Immature natural killer cell (primary cell): Measurements from ENCODE around the gene NECTIN4. TPM values are rescaled to one million over a fixed set of nuclear protein-coding genes. Genes with fewer than 3 reads are reported as not detected.
A peak's percentile ranks its signal among the peaks of the same experiment; 100 is the strongest.
"Not testable (repeated sequence)": the region's sequence is repeated elsewhere in the genome, so short reads cannot be mapped to it uniquely, and the experiment has no call there.

Experiments used
- DNase-seq, 3 donors: peaks; one replicate each; pipeline ENCODE4 v3.0.0; 2022; ENCODE audit warnings: mixed read lengths in 1 of 3
- H3K27ac Mint-ChIP-seq, 6 donors: one replicate each; pipeline ENCODE4 v1.8.0; 2020; ENCODE audit warnings: mixed read lengths in 6 of 6, mild to moderate bottlenecking in 5 of 6, inconsistent platforms in 4 of 6, moderate library complexity in 3 of 6
- H3K27me3 Mint-ChIP-seq, 3 donors: one replicate each; pipeline ENCODE4 v1.8.0; 2020 to 2021; ENCODE audit warnings: low read depth in 3 of 3, mild to moderate bottlenecking in 3 of 3, mixed read lengths in 3 of 3, moderate library complexity in 3 of 3, inconsistent platforms in 1 of 3
- H3K36me3 Mint-ChIP-seq, 3 donors: one replicate each; pipeline ENCODE4 v1.8.0; 2020; ENCODE audit warnings: mixed read lengths in 3 of 3, inconsistent platforms in 2 of 3, mild to moderate bottlenecking in 2 of 3
- H3K4me1 Mint-ChIP-seq, 2 donors: one replicate each; pipeline ENCODE4 v1.8.0; 2020; ENCODE audit warnings: inconsistent platforms in 2 of 2, mild to moderate bottlenecking in 2 of 2, mixed read lengths in 2 of 2, moderate library complexity in 1 of 2
- H3K4me3 Mint-ChIP-seq, 5 donors: one replicate each; pipeline ENCODE4 v1.8.0; 2020; ENCODE audit warnings: mild to moderate bottlenecking in 5 of 5, mixed read lengths in 5 of 5, inconsistent platforms in 3 of 5, moderate library complexity in 3 of 5
- H3K9me3 Mint-ChIP-seq, 6 donors: one replicate each; pipeline ENCODE4 v1.8.0; 2020; ENCODE audit warnings: mild to moderate bottlenecking in 6 of 6, mixed read lengths in 6 of 6, inconsistent platforms in 4 of 6, moderate library complexity in 3 of 6
- polyA plus RNA-seq, 3 donors: library from polyadenylated mRNA; unstranded; fragments of 300-500 nt; fragmentation: Illumina TruSeq; gene quantifications; one replicate each; pipeline ENCODE4 v1.2.3, GENCODE V29; 2021

Gene NECTIN4
- polyA plus RNA-seq, 3 donors from 2014 or later = not detected

DNA sequence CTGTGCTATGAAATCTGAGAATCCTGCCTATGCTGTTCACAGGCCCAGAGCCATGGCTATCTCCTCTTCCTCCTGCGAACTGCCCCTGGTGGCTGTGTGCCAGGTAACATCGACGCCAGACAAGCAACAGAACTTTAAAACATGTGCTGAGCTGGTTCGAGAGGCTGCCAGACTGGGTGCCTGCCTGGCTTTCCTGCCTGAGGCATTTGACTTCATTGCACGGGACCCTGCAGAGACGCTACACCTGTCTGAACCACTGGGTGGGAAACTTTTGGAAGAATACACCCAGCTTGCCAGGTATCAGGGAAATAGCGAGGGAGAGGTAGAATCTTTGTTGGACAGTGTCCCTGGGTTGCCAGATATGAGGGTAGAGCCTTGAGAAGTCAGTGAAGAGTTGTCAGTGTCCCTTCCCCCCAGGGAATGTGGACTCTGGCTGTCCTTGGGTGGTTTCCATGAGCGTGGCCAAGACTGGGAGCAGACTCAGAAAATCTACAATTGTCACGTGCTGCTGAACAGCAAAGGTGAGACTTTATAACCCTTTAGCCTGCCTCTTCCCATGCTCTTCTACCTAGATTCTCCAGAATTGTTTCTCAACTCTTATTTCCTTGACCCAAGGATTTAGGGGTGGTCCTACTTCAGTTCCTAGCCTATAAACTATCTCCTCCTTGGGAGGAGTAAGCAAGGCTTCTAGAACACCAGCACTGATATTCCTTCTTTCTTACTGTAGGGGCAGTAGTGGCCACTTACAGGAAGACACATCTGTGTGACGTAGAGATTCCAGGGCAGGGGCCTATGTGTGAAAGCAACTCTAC is 29.9 kb upstream of the NECTIN4 start:
- Mint-ChIP-seq H3K4me3 (peak overlapping the region; percentile 93 to 97 (median 94)), H3K9me3 (no peaks in the 10 kb centered on the region), H3K27ac (peak overlapping the region; percentile 92 to 99 (median 98)), H3K4me1 (peaks cover 51 to 54% of the 10 kb centered on the region in 2 donors), H3K27me3 (peaks cover 0 to 6% (median 2%) of the 10 kb centered on the region in 3 donors), H3K36me3 (peaks cover 0 to 25% (median 17%) of the 10 kb centered on the region in 3 donors)
- DNase-seq = peak; percentile 63 to 73 (median 66)

DNA sequence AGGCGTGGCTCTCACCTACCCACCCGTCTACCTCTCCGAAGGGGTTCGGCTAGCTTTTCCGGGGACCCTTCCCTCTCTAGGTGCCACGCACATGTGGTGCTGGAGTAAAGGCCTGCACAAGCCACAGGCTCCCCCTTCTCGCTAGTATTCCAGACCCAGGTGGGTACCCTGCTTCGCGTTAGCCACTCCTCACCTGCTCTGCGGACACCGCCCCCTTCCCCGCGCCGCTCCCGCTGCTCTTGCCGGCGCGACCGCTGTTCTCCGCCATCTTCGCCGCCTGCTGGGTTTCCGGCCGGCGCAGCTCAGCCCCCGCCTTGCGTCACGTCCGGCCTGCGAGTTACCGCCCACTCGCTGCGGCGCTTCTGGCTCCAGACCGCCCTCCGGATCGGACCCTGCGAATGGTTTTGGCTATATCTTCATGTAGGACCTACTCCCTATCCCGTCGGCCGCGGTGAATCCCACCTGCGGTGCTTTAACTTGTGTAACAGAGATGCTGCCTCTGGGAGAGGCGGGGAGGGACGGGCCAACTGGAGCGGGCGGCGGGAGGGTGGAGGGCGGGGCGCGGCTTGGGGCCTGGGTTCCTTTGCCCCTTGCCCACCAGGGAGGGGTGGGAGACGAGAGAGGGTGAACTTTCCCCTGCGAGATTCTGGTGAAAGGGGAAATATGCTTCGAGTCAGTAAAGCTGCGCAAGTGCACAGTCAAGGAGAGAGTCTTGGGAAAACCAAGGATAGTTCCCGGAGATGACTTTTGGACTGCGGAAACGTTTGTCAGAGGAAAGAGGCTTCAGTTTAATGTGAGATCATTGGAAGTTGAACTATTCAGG is 28.6 kb upstream of the NECTIN4 start, which contains the start of the genes NIT1 and PFDN2:
TSS of gene NIT1 (plus strand) at position 347 of the 823 bp plus-strand sequence. CDS start at position 419, 72 bp downstream.
TSS of gene PFDN2 (minus strand) at position 279 of the 823 bp plus-strand sequence. CDS start at position 268, 11 bp downstream.
- H3K4me1 Mint-ChIP-seq = peaks cover 60 to 65% of the 10 kb centered on the region in 2 donors
- peak; percentile 83 to 85 (median 84) for DNase-seq
- no peaks in the 10 kb centered on the region for H3K9me3 Mint-ChIP-seq

DNA sequence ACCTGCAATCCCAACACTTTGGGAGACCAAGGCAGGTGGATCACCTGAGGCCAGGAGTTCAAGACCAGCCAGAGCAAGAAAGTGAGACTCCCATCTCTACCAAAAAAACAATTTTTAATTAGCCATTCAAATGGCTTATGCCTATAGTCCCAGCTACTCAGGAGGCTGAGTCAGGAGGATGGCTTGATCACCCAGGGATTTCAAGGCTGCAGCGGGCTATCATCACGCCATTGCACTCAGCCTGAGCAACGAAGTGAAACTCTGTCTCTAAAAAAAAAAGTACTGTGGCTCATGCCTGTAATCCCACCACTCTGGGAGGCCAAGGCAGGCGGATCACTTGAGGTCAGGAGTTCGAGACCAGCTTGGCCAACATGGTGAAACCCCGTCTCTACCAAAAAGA is 26.6 kb upstream of the NECTIN4 start:
- H3K9me3 Mint-ChIP-seq, H3K36me3 Mint-ChIP-seq, H3K27me3 Mint-ChIP-seq, DNase-seq: not testable (repeated sequence)
- peak overlapping the region in 5 of 6 donors; percentile 22 to 58 (median 42) for H3K27ac Mint-ChIP-seq
- peaks cover 67 to 80% of the 10 kb centered on the region in 2 donors for H3K4me1 Mint-ChIP-seq
- H3K4me3 Mint-ChIP-seq = peak overlapping the region; percentile 25 to 97 (median 50)

More for the DNA sequence above, 28.6 kb upstream of the NECTIN4 start, which contains the start of the genes NIT1 and PFDN2:
- Mint-ChIP-seq H3K27ac (peak within 1 kb of the TSS; percentile 92 to 99 (median 98)), H3K4me3 (peak within 1 kb of the TSS; percentile 93 to 97 (median 94)), H3K27me3 (peaks cover 0 to 6% (median 2%) of the 10 kb centered on the region in 3 donors), H3K36me3 (peaks cover 0 to 17% (median 9%) of the 10 kb centered on the region in 3 donors)

DNA sequence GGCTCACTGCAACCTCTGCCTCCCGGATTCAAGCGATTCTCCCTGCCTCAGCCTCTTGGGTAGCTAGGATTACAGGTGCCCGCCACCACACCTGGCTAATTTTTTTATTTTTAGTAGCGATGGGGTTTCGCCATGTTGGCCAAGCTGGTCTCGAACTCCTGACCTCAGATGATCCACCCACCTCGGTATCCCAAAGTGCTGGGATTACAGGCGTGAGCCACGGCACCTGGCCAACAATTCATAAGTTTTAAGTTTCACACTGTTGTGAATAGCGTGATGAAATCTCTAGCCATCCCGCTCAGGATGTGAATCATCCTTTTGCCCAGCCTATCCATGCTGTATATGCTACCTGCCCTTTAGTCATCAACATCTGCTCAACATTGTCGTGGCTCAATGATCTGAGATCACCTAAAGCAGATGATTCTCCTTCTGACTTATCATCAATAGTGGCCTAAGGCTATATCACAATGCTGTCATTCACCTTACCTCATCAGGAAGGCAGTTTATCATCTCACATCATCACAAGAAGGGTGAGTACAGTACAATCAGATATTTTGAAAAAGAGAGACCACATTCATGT is 25.9 kb upstream of the NECTIN4 start:
- Mint-ChIP-seq H3K4me1 (peaks cover 65 to 77% of the 10 kb centered on the region in 2 donors), H3K9me3 (no peaks in the 10 kb centered on the region), H3K27me3 (peaks cover 0 to 6% (median 2%) of the 10 kb centered on the region in 3 donors), H3K36me3 (peaks cover 0 to 3% (median 0%) of the 10 kb centered on the region in 3 donors), H3K4me3 (peak overlapping the region in 2 of 5 donors; percentile 7 to 59), H3K27ac (peak overlapping the region in 4 of 6 donors; percentile 22 to 58 (median 40))
- no peak for DNase-seq

DNA sequence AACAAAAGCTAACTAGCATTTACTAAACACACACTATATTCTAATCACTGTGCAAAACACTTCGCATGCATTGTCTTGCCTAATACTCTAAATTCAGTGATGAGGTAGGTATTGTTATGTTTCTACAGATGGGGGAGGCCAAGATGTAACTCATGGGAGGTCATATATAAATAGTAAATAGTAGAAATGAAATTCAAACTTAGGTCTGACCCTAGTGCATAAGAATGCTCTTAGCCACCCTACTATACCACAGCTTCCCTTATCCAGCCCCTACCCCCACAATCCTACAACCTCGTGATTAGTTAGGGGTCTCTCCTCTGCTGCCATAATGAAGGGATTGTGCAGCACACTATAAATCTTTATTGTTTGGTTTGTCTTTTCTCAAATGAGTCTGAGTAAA is 25.2 kb upstream of the NECTIN4 start:
- peaks cover 0 to 5% (median 2%) of the 10 kb centered on the region in 3 donors for H3K27me3 Mint-ChIP-seq
- no peaks in the 10 kb centered on the region for H3K9me3 Mint-ChIP-seq
- DNase-seq = no peak
- peak overlapping the region in 2 of 6 donors; percentile 1 to 72 for H3K27ac Mint-ChIP-seq
- no peak overlapping the region for H3K4me3 Mint-ChIP-seq
- peaks cover 58 to 71% of the 10 kb centered on the region in 2 donors for H3K4me1 Mint-ChIP-seq
- no peaks in the 10 kb centered on the region for H3K36me3 Mint-ChIP-seq

DNA sequence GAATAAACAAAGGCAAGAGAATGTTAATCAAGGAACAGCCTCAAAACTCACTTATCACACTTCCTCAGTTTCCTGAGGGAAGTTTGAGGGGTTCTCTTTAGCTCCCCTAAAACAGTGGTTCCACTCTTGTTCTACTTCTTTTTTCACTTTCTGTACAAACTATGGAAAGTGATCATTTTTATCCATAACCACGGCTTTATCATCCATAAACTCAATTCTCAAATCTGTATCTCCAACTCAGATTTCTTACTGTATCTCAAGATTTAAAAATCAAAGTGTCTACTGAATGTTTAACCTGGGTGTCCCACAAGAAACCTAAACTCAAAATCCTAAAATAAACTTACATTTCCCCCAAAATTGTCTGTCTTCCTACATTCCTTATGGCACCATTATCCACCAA is 24.6 kb upstream of the NECTIN4 start:
- peaks cover 52 to 70% of the 10 kb centered on the region in 2 donors for H3K4me1 Mint-ChIP-seq
- no peak overlapping the region for H3K4me3 Mint-ChIP-seq
- peak overlapping the region in 1 of 6 donors; percentile 72 for H3K27ac Mint-ChIP-seq

DNA sequence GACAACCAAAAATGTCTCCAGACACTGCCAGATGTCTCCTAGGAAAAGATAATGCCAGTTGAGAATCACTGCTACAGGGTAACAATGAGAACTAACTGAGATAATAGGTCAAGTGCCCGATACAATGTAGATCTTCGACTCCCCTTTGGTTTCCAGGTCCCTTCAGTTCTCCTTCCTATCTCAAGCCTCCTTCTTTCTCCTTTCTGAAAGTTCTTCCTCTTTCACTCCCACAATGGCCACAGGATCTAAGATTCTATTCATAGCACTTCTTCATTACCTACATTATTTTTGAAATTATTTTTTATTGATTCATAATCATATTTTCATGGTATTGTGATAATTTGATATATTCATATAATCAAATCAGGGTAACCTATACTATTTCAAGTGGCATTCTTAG is 22.2 kb upstream of the NECTIN4 start:
- peaks cover 0 to 4% (median under 1%) of the 10 kb centered on the region in 3 donors for H3K36me3 Mint-ChIP-seq
- no peak for DNase-seq
- H3K27ac Mint-ChIP-seq = no peak overlapping the region
- peaks cover 0 to 4% (median 0%) of the 10 kb centered on the region in 3 donors for H3K27me3 Mint-ChIP-seq
- peaks cover 31 to 50% of the 10 kb centered on the region in 2 donors for H3K4me1 Mint-ChIP-seq
- no peak overlapping the region for H3K4me3 Mint-ChIP-seq
- no peaks in the 10 kb centered on the region for H3K9me3 Mint-ChIP-seq

More for the DNA sequence above, 24.6 kb upstream of the NECTIN4 start:
- DNase-seq = no peak
- H3K36me3 Mint-ChIP-seq = peaks cover 0 to under 1% (median 0%) of the 10 kb centered on the region in 3 donors
- peaks cover 0 to 4% (median 2%) of the 10 kb centered on the region in 3 donors for H3K27me3 Mint-ChIP-seq
- no peaks in the 10 kb centered on the region for H3K9me3 Mint-ChIP-seq

DNA sequence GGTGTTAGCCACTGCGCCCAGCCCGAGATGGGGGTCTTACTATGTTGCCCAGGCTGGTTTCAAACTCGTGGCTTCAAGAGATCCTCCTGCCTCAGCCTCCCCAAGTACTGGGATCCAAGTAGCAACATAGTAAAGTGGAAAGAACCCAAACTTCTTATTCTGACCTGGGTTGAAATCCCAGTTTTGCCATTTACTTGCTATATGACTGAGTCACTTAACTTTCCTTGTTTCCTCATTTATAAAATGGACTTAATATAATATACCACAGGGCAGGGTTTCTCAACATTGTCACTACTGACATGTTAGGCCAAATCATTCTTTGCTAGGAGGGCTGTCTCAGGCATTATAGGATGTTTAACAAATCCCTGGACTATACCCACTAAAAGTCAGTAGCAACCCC is 21.8 kb upstream of the NECTIN4 start:
- Mint-ChIP-seq H3K4me3 (no peak overlapping the region), H3K36me3 (peaks cover 0 to 4% (median 4%) of the 10 kb centered on the region in 3 donors), H3K4me1 (peaks cover 29 to 46% of the 10 kb centered on the region in 2 donors), H3K9me3 (no peaks in the 10 kb centered on the region), H3K27ac (no peak overlapping the region), H3K27me3 (peaks cover 0 to 5% (median 0%) of the 10 kb centered on the region in 3 donors)
- DNase-seq = no peak

DNA sequence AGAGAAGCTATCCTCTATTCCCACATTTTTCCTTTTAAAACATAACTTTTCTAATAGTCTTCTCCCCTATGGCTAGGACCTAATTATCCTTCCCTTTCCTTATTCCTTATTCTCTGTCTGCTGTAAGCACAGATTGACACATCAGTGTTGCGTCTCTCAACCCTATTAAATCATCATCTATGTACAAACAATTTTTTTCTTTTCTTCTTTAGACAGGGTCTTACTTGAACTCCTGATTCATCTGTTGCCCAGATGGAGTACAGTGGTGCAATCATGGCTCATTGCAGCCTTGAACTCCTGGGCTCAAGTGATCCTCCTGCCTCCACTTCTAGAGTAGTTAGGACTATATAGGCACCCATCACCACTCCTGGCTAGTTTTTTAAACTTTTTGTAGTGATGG is 17.1 kb upstream of the NECTIN4 start:
- H3K4me1 Mint-ChIP-seq = peaks cover 5 to 15% of the 10 kb centered on the region in 2 donors
- no peak for DNase-seq
- H3K4me3 Mint-ChIP-seq = no peak overlapping the region
- peaks cover 0 to 3% (median 0%) of the 10 kb centered on the region in 3 donors for H3K27me3 Mint-ChIP-seq
- no peak overlapping the region for H3K27ac Mint-ChIP-seq
- H3K9me3 Mint-ChIP-seq = no peaks in the 10 kb centered on the region
- H3K36me3 Mint-ChIP-seq = peaks cover 0 to 12% (median 8%) of the 10 kb centered on the region in 3 donors

DNA sequence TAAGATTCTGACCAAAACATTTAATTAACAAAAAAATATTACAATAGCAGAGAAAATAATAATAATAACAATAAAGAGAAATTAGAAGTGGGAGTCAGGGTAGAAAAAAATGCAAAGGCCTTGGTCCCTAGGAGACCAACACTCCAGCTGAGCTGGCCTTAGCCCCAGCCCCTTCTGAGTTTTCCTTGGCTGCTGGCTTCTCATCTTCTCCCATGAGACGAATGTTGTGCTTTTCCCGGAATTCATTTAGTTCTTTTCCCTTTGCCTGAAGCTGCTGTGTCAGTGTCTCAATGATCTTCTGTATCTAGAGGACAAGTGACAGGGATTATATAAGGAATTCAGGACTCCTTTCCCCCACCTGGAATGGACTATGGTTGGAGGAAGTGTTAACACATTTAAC is 11.2 kb upstream of the NECTIN4 start:
- Mint-ChIP-seq H3K27me3 (peaks cover 24 to 35% (median 31%) of the 10 kb centered on the region in 3 donors), H3K9me3 (peaks cover 0 to 6% (median 2%) of the 10 kb centered on the region in 6 donors), H3K36me3 (peaks cover 4 to 20% (median 4%) of the 10 kb centered on the region in 3 donors), H3K4me3 (no peak overlapping the region), H3K4me1 (peaks cover 24 to 25% of the 10 kb centered on the region in 2 donors), H3K27ac (no peak overlapping the region)
- no peak for DNase-seq

DNA sequence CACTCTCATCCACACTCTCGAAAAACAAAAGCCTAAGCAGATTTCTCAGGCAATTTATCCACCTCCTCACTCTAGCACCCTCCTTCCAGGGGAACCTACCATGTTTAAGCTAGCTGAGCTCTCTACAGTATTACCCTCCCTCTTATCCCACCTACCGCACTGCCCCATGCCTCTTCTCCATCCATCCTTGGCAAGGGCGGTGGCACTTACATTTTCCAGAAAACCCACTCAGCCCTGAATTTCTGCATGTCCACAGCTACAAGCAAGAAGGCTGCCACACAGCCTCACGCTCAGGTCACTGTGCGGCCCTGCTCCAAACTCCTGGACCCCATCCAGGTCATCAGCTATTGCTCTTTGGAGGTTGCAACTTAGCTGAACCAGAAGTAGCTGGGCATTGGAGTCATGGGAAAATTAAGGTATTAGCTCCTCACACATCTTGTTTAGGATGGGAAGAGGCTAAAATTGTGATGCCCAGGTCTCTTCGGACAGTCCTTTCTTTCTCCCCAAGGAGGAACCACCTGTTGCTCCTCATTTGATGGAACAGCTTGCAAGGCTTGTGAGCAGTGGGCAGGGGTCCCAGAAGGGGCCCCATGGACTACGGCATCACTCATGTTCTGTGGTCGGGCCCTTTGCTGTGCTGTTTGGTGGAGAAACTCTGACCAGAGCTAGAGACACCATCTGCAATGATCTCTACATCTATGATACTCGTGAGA is 9.9 kb upstream of the NECTIN4 start:
- H3K27ac Mint-ChIP-seq = peak overlapping the region in 4 of 6 donors; percentile 55 to 80 (median 69)
- peak overlapping the region; percentile 57 to 86 (median 77) for H3K4me3 Mint-ChIP-seq
- peaks cover 24 to 37% (median 31%) of the 10 kb centered on the region in 3 donors for H3K27me3 Mint-ChIP-seq
- peaks cover 0 to 6% (median 2%) of the 10 kb centered on the region in 6 donors for H3K9me3 Mint-ChIP-seq
- peaks cover 4 to 20% (median 4%) of the 10 kb centered on the region in 3 donors for H3K36me3 Mint-ChIP-seq
- H3K4me1 Mint-ChIP-seq = peaks cover 24 to 25% of the 10 kb centered on the region in 2 donors
- no peak for DNase-seq
